Fibroblast of peridontal ligament (primary cell): Measurements from ENCODE around the gene SPATS2.
"Not testable (repeated sequence)": the region's sequence is repeated elsewhere in the genome, so short reads cannot be mapped to it uniquely, and the experiment has no call there.

Source experiments
- DNase-seq: peaks from one replicate; pipeline ENCODE4 v3.0.0-alpha.2; 2010; ENCODE audit errors: extremely low read depth

SPATS2 gene

GRCh38 chr12:49352351-49352750 lies 14.9 kb upstream of the SPATS2 start:
- no peak for DNase-seq

- DNase-seq: no peak
These were observed 11.3 kb upstream of the SPATS2 start for GRCh38 chr12:49355913-49356312.

GRCh38 chr12:49357103-49357678 lies 10.1 kb upstream of the SPATS2 start:
- DNase-seq: peak; percentile 80

- peak; percentile 73 for DNase-seq
These were observed 8.7 kb upstream of the SPATS2 start for GRCh38 chr12:49358483-49359141.

GRCh38 chr12:49359671-49360070 lies 7.6 kb upstream of the SPATS2 start:
- DNase-seq: no peak

GRCh38 chr12:49362077-49362476 lies 5.2 kb upstream of the SPATS2 start:
- DNase-seq: no peak

GRCh38 chr12:49364989-49365388 lies 2.3 kb upstream of the SPATS2 start:
- peak; percentile 64 for DNase-seq

GRCh38 chr12:49365542-49365941 lies 1.7 kb upstream of the SPATS2 start:
- DNase-seq: peak; percentile 40

GRCh38 chr12:49366096-49366651 lies 1.1 kb upstream of the SPATS2 start:
- no peak for DNase-seq

GRCh38 chr12:49366652-49367380 lies 446 bp upstream of the SPATS2 start:
- DNase-seq: peak; percentile 85

- DNase-seq: no peak
These were observed 958 bp downstream of the SPATS2 start for GRCh38 chr12:49368240-49368600.

- DNase-seq: peak; percentile 54
These were observed 2.3 kb downstream of the SPATS2 start for GRCh38 chr12:49369411-49370145.

- DNase-seq: no peak
These were observed 3.3 kb downstream of the SPATS2 start for GRCh38 chr12:49370539-49370938.

- DNase-seq: no peak
These were observed 8.1 kb downstream of the SPATS2 start for GRCh38 chr12:49375406-49375805.

- no peak for DNase-seq
These were observed 10.1 kb downstream of the SPATS2 start for GRCh38 chr12:49377386-49377785.

GRCh38 chr12:49380184-49380583 lies 12.9 kb downstream of the SPATS2 start:
- not testable (repeated sequence) for DNase-seq

- no peak for DNase-seq
These were observed 21.6 kb downstream of the SPATS2 start for GRCh38 chr12:49388682-49389386.

- no peak for DNase-seq
These were observed 22.1 kb downstream of the SPATS2 start for GRCh38 chr12:49389387-49389703.

- DNase-seq: no peak
These were observed 29.7 kb downstream of the SPATS2 start for GRCh38 chr12:49397000-49397399.

- DNase-seq: no peak
These were observed 33.0 kb downstream of the SPATS2 start for GRCh38 chr12:49400304-49400703.

- no peak for DNase-seq
These were observed 36.7 kb downstream of the SPATS2 start for GRCh38 chr12:49403971-49404450.

GRCh38 chr12:49404956-49405355 lies 37.7 kb downstream of the SPATS2 start:
- DNase-seq: no peak
